ENCODE data around the gene MMS19. TPM values are rescaled to one million over a fixed set of nuclear protein-coding genes. Genes with fewer than 3 reads are reported as not detected.

MMS19 gene
- total and polyA plus RNA-seq, 10 of the 15 experiments (the other 5 are each of a cell fraction or from before 2014, with no cell fraction given): 40.2 to 112 (median 69.0) TPM

GRCh38 chr10:97445722-97446639 is 52.2 kb downstream of the MMS19 start, which contains the start of the genes EXOSC1 and ZDHHC16 (continued):
- peak; percentile 47; the same call in 1 of the 2 replicates for TF ChIP-seq SMAD5 (IDR thresholded peaks at IDR 0.05; ENCODE audit: low read depth)
- no peak for TF ChIP-seq ZSCAN29 (IDR thresholded peaks at IDR 0.05)
- TF ChIP-seq CBX5 (IDR thresholded peaks at IDR 0.05; ENCODE audit: low read depth): no peak
- TF ChIP-seq GATAD2B (conservative IDR thresholded peaks at IDR 0.05; ENCODE audit: low read depth): peak; percentile 68; the same call in 1 of the 2 replicates
- no peak for TF ChIP-seq MEF2B (IDR thresholded peaks at IDR 0.05; ENCODE audit: partially characterized antibody, poor library complexity, severe bottlenecking)
- TF ChIP-seq NR2C2 (IDR thresholded peaks at IDR 0.05; ENCODE audit: borderline replicate concordance, control insufficient read depth, insufficient read length, low read depth): no peak
- no peak for TF ChIP-seq MTA2 (IDR thresholded peaks at IDR 0.05; ENCODE audit: low read depth)
- peak; percentile 93 for TF ChIP-seq MXI1 (IDR thresholded peaks at IDR 0.05; ENCODE audit: low read depth, low read length)
- TF ChIP-seq ZZZ3 (IDR thresholded peaks at IDR 0.05; ENCODE audit: control insufficient read depth, insufficient read length, low read depth): no peak
- TF ChIP-seq PML (IDR thresholded peaks at IDR 0.05; ENCODE audit: low read length): peak; percentile 67; the same call in 1 of the 2 replicates
- TF ChIP-seq TCF3 (IDR thresholded peaks at IDR 0.05; ENCODE audit: borderline replicate concordance, insufficient read depth, low read depth, low read length): no peak
- peak; percentile 65 for TF ChIP-seq FOS (IDR thresholded peaks at IDR 0.05; ENCODE audit: borderline replicate concordance, extremely low read depth, insufficient read length)
- TF ChIP-seq NFYA (IDR thresholded peaks at IDR 0.05; ENCODE audit: borderline replicate concordance, low read depth, low read length): no peak; the same call in 1 of the 2 replicates
- peak; percentile 89 for TF ChIP-seq NRF1 (conservative IDR thresholded peaks at IDR 0.05; ENCODE audit: low read depth, low read length)
- TF ChIP-seq EP300 (IDR thresholded peaks at IDR 0.05; ENCODE audit: borderline replicate concordance in 1 of 2, control insufficient read depth in 1 of 2, low read depth in 2 of 2, low read length in 2 of 2): no peak
- no peak for TF ChIP-seq ATF2 (IDR thresholded peaks at IDR 0.05; ENCODE audit: low read length)
- peak; percentile 33; the same call in 1 of the 2 replicates for TF ChIP-seq ATF3 (IDR thresholded peaks at IDR 0.05; ENCODE audit: borderline replicate concordance, extremely low read depth, low read depth, low read length)
